Fibroblast of skin of scalp (primary cell): ENCODE measurements around the gene ALDOA. TPM values are rescaled to one million over a fixed set of nuclear protein-coding genes. Genes with fewer than 3 reads are reported as not detected.
"Not testable (repeated sequence)": the region's sequence is repeated elsewhere in the genome, so short reads cannot be mapped to it uniquely, and the experiment has no call there.

Experiments used
- DNase-seq: peaks from one replicate; pipeline ENCODE4 v3.0.0-alpha.2; 2013
- polyA plus RNA-seq, 2 experiments: library from polyadenylated mRNA; unstranded; fragments of 120-200 nt; gene quantifications; one replicate each; pipeline ENCODE4 v1.2.1, GENCODE V29; 2013; ENCODE audit not compliant: insufficient read length in 2 of 2

The ALDOA gene
- 2,695 TPM for polyA plus RNA-seq (2013, experiment 1 of 2; ENCODE audit: insufficient read length)
- 2,452 TPM for polyA plus RNA-seq (2013, experiment 2 of 2; ENCODE audit: insufficient read length)

GRCh38 chr16:30065102-30065942, at the start of gene ALDOA:
TSS of gene ALDOA (plus strand) at chr16:30065760. CDS start at chr16:30066898, 1,138 bp downstream.
- peak; percentile 100 for DNase-seq

- DNase-seq: no peak
These were observed 48.8 kb upstream of the ALDOA start for GRCh38 chr16:30016555-30017276.

DNA sequence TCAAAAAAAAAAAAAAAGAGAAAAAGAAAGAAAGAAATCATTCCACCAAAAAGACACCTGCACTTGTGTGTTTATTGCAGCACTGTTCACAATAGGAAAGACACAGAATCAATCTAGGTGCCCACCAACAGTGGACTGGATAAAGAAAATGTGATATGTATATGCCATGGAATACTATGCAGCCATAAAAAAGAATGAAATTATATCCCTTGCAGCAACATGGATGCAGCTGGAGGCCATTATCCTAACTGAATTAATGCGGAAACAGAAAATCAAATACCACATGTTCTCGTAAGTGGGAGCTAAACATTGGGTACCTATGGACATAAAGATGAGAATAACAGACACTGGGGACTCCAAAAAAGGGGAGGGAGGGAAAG, 48.3 kb upstream of the ALDOA start:
- DNase-seq: no peak

DNA sequence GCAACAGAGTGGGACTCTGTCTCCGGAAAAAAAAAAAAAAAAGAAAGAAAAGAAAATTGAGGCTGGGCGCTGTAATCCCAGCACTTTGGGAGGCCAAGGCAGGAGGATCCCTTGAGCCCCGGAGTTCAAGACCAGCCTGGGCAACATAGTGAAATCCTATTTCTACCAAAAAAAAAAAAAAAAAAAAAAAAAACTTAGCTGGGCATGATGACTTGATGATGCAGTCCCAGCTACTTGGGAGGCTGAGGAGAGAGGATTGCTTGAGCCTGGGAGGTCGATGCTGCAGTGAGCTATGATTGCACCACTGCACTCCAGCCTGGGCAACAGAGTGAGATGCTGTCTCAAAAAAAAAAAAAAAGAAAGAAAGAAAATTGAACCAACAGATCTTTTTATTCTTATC, 47.6 kb upstream of the ALDOA start:
- DNase-seq: not testable (repeated sequence)

DNA sequence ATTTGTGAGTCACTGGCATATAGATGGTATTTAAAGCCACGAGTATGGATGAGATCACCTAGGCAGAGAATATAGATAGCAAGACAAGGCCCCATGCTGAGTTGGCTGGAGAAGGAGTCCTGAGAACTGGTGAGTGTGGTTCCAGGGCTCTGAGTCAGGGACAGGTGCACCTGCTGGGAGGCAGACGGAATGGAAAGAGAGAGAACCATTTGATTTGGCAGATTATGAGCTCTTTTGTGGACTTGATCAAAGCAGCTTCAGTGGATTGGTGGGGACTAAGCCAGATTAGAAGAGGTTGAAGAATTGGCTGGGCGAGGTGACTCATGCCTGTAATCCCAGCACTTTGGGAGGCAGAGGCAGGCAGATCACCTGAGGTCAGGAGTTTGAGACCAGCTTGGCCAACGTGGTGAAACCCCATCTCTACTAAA, 46.8 kb upstream of the ALDOA start:
- DNase-seq: peak; percentile 49

GRCh38 chr16:30022887-30023286, 42.7 kb upstream of the ALDOA start, which contains the start of gene C16orf92:
TSS of gene C16orf92 (plus strand) at chr16:30023198. CDS start at chr16:30023341, 143 bp downstream.
- no peak for DNase-seq

DNA sequence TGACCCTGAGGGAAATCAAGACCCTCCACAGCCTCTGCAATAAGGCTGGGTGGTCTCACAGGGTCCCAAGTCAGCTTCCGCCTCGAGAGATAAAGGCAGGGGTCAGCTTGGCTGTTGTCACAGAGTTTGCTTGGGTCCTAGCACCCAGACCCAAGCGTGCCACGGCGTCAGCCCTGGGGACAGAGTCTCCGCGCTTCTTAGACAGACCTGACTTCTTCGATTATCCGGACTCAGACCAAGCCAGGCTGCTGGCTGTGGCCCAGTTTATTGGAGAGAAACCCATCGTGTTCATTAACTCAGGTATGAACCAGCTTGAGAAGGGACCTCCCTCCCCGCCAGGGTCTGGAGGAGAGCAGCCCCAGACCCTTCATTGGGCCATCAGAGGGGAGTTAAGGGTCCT, 42.0 kb upstream of the ALDOA start:
- no peak for DNase-seq

GRCh38 chr16:30024451-30024850, 41.1 kb upstream of the ALDOA start:
- DNase-seq: no peak

DNA sequence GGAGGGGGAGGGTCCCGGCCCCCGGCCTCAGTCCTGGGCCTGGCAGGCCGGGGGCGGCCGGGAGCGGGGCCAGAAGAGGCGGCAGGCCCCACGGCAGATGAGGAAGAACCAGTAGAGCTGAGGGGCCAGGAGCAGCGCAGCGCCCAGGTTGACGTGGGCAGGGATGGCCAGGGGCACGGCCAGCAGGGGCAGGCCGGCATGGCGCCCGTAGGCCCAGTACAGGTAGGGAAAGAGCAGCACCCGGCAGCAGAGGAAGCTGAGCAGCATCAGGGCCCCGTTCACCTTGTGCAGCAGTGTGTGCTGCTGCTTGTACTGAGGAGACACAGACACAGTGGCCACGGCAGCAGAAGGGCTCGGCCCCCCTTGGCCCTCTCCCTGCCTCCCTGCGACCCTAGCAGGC, 40.4 kb upstream of the ALDOA start:
- no peak for DNase-seq

DNA sequence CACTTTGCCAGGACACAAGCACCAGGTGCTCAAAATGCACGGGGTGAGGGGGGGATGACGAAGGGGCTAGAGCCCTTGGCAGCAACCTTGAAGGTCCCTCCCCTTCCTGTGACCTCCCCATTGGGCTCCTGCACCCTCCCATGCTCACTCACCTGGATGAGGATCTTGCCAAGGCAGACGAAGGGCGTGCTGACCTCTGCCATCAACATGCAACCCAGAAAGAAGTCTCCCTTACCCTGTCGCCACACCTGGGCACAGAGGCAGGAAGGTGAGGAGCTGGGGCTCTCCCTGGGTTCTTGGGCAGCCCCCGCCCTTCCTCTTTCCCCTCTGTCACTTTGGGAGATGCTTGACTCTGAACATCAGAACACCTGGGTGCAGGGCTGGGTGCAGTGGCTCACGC, 40.0 kb upstream of the ALDOA start:
- DNase-seq: no peak

DNA sequence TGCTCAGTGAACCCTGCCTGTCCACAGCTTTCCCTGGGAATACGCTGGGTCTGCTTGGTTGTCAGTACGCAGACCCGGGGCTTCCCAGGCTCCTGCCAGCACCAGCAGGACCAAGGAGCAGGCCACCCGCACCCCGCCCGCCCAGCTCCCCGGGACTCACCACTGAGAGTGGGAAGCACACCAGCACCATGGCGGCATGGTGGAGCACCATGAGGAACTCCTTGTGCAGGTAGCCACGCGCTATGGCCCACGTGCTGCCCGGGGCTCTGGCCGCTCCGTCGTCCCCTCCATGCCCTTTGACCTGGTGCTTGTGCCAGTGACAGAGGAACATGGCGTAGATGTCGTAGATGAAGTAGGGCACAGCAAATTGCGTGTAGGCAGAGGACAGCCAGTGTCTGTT, 39.1 kb upstream of the ALDOA start:
- DNase-seq: no peak

GRCh38 chr16:30027588-30028437, 37.7 kb upstream of the ALDOA start:
- DNase-seq: no peak

GRCh38 chr16:30028438-30029076, 37.0 kb upstream of the ALDOA start:
- DNase-seq: no peak

DNA sequence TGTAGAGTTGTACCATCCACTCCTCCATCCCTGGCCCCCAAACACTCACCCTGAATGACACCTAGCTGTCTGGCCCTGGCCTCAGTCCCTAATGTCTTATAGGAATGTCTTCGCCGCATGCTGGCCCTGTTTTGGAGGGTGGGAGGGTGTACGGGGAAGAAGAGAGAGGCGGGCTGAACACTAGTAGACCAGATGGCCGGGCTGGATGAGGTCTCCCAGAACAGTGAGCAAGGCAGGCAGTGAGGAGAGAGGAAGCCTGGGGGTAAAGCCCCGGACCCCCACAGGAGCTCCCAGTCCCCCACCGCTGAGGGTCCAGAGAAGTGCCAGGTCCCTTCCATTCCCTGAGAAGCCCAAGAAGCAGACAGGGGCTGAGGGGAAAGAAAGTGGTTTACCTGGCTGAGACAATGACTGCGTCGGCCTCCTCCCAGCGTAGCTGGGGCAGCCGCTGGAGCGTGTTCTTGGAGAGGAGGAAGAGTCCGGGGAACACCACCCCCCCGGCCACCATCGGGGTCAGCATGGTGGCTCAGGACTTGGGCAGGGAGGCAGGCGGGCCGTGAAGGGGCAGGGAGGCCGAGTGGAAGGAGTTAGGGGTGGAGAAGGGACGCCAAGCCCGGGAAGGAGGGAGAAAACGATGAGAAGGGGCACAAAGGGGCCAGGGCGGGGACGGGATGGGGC, 35.4 kb upstream of the ALDOA start:
- DNase-seq: no peak

GRCh38 chr16:30030841-30031413, 34.6 kb upstream of the ALDOA start, which contains the start of gene TLCD3B:
TSS of gene TLCD3B (minus strand) at chr16:30031271. CDS start at chr16:30030527, 744 bp downstream.
- DNase-seq: no peak

GRCh38 chr16:30031477-30031918, 34.1 kb upstream of the ALDOA start:
- no peak for DNase-seq

DNA sequence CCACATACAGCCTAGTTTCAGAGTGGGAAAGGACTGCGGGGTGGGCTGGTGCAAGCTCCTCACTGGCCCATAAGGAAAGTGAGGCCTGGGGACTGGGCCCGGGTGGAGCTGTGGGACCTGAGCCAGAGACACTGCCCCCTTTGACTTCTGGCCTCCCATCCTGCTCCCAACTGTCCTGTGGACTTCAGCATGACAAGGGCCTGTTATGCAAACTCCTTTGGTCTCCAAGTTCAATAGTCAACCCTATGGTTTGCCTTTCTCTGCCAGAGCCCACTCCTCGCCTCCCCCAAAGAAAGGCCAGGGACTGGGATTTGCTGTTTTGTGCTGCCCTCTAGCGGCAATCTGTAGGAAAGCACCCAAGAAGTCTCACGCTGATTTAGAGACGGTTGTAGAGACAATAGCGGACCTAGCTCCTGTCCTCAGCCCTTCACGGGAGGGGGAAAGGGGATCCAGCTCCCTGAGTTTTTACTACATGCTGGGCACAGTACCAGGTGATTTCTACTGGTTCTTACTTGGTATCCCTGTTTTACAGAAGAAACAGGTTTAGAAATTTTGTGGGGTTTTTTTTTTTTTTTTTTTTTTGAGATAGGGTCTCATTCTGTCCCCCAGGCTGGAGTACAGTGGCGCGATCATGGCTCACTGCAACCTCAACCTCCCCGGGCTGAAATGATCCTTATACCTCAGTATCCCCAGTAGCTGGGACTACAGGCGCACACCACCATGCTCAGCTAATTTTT, 33.3 kb upstream of the ALDOA start:
- peak; percentile 68 for DNase-seq

GRCh38 chr16:30033270-30033669, 32.3 kb upstream of the ALDOA start:
- DNase-seq: no peak

GRCh38 chr16:30040221-30040620, 25.3 kb upstream of the ALDOA start:
- no peak for DNase-seq

GRCh38 chr16:30040690-30041089, 24.9 kb upstream of the ALDOA start:
- DNase-seq: not testable (repeated sequence)
